Measurements from ENCODE around the gene TICAM2.
"Not testable (repeated sequence)": the region's sequence is repeated elsewhere in the genome, so short reads cannot be mapped to it uniquely, and the experiment has no call there.

Gene TICAM2, protein sequence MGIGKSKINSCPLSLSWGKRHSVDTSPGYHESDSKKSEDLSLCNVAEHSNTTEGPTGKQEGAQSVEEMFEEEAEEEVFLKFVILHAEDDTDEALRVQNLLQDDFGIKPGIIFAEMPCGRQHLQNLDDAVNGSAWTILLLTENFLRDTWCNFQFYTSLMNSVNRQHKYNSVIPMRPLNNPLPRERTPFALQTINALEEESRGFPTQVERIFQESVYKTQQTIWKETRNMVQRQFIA

DNA sequence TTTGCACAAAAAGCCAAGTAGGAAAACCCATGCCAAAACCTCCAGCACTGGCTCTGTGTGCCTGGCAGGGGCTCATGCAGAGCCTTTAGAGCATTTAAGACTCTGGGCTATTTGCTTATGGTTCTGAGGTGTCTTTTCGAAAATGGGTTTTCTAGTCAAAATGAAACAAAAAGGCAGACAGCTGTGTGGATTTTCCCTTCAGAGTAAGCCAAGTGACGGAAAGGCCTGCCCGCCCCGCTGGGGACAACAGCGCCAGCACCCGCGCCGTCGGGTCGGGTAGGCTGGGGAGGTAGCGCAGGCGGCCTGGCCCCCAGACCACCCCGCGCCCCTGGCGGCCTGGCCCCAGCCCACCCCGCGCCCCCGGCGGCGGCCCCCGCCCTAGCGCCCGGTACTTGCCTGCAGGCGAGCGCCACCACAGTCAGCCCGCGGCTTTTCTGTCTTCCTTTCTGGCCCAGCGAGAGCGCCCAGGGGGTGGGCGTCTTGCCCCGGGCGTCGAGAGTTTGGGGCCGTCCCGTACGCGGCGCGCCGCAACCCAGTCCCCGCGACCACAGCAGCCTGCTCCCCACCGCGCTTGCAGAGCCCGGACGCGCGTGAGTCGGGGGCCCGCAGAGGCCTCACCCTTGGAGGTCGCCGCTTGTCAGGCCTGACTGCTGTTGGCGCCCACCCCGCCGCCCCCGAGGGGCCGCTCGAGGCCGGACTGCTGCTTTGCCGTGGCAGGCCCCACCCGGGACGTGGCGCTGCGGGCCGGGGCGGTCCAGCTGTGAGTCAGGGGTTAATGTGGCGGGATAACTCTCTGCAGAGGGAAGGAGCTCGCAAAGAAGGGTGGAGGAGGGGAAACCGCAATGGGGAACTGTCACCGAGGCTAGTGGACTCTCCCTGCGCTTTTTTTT lies at the start of gene TICAM2:
TSS of gene TICAM2 (minus strand) at position 779 of the 890 bp plus-strand sequence. CDS start 21,223 bp downstream, outside the sequence.
- in situ Hi-C loops (cut with MboI; ENCODE audit: low sequenced_read_pairs): no loop called here

GRCh38 chr5:115649541-115649940 lies 47.3 kb upstream of the TICAM2 start:
- in situ Hi-C loops (cut with MboI; ENCODE audit: low sequenced_read_pairs): no loop called here

GRCh38 chr5:115648056-115648455 lies 45.8 kb upstream of the TICAM2 start:
- in situ Hi-C loops (cut with MboI; ENCODE audit: low sequenced_read_pairs): no loop called here

- in situ Hi-C loops (cut with MboI; ENCODE audit: low sequenced_read_pairs): not testable (repeated sequence)
Measured at GRCh38 chr5:115645386-115645785, 43.1 kb upstream of the TICAM2 start.

- in situ Hi-C loops (cut with MboI; ENCODE audit: low sequenced_read_pairs): no loop called here
Measured at GRCh38 chr5:115644046-115644445, 41.8 kb upstream of the TICAM2 start.

DNA sequence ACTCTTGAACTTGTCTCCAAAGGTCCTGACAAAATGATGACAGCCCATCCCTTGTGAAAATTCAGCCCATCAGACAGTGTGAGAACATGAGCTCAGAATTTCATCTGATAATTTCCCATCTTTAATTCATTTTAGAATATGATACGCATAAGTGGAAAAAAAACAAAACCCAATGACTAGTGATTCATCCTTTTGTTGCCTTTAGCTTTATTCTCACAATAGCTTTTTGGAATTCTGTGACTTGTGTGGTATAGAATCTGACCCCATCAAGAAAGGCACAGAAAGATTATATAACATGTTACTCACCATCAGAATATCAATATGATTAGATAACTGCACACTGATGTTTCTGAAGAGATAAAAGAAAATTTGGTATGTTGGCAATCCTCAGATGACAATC lies 39.7 kb upstream of the TICAM2 start:
- in situ Hi-C loops (cut with MboI; ENCODE audit: low sequenced_read_pairs): no loop called here

GRCh38 chr5:115640274-115640673 lies 38.0 kb upstream of the TICAM2 start:
- in situ Hi-C loops (cut with MboI; ENCODE audit: low sequenced_read_pairs): no loop called here

DNA sequence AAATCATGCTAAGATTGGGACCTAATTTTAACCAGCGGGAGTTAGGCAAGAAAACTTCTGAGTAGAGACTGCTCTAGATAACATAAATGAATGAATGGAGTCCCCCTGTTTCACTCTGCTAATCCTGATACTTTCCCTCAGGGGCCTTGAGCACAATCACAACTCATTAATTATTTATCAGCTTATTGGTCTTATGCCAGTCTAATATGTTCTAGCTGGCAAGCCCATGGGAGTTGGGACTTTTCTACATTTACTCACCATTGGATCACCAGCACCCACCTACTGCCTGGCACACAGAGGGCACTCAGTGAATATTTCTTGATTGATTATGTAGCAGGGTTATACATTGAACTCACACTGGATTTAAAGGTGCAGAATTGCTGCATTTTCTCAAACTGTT lies 37.1 kb upstream of the TICAM2 start:
- in situ Hi-C loops (cut with MboI; ENCODE audit: low sequenced_read_pairs): no loop called here

- in situ Hi-C loops (cut with MboI; ENCODE audit: low sequenced_read_pairs): no loop called here
Measured at GRCh38 chr5:115637507-115637906, 35.2 kb upstream of the TICAM2 start.

GRCh38 chr5:115636008-115636407 lies 33.7 kb upstream of the TICAM2 start:
- in situ Hi-C loops (cut with MboI; ENCODE audit: low sequenced_read_pairs): no loop called here

- in situ Hi-C loops (cut with MboI; ENCODE audit: low sequenced_read_pairs): no loop called here
Measured at GRCh38 chr5:115634343-115635132, 32.3 kb upstream of the TICAM2 start.

DNA sequence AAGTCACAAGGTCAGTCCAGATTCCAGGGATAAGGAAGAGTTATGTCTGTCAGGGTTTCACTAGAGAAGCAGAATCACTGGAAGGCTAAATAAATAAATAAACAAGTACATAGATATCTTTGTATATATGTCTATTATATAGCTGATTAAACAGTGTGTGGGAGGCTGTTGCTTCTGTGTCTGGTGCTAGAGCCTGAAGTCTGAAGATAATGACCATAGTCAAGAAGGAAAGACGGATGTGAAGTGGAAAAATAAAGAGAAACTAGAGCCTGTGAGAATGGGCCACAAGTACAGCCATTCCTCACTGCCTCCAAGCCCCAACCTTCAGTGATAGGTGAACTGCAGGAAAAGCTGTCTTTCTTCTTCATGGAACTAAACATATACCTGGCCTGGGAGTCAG lies 27.6 kb upstream of the TICAM2 start:
- in situ Hi-C loops (cut with MboI; ENCODE audit: low sequenced_read_pairs): no loop called here

DNA sequence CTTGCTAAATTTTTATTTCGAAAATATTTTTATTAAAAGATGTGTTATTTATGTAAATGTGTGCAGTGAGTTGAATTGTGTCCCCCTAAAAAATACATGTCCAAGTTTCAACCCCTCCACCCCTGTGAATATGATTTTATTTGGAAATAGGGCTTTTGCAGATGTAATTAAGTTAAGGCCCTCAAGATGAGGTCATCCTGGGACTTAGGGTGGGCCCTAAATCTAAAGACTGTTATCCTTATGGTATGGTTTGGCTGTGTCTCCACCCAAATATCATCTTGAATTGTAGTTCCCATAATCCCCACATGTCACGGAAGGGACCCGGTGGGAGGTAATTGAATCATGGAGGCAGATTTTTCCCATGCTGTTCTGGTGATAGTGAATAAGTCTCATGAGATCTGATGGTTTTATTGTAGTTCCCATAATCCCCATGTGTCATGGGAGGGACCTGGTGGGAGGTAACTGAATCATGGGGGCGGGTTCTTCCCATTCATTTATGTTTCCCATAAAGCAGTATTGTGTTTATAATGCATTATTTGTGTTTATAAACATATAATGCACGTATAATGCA lies 25.1 kb upstream of the TICAM2 start:
- in situ Hi-C loops (cut with MboI; ENCODE audit: low sequenced_read_pairs): no loop called here

DNA sequence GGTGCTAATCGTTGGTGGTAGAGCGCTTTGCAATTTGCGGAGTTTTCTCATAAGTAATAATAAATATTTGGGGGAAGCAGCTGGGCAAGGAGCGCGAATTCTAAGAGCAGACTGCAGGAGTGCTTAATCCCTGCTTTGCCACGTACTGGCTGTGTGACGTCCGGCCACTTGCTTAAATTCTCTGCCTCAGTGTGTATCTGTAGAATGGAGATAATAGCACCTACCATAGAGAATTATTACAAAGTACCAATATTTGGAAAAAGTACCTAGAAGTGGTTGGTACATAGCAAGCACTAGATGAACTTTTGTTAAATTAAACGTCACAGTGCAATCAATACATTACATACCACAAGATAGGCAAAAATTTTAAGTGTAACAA lies 24.2 kb upstream of the TICAM2 start:
- in situ Hi-C loops (cut with MboI; ENCODE audit: low sequenced_read_pairs): no loop called here

GRCh38 chr5:115625579-115626444 lies 23.5 kb upstream of the TICAM2 start, which contains the start of gene TMED7:
Gene TMED7 (minus strand): TSS chr5:115626036. CDS start chr5:115625792, 244 bp downstream.
- in situ Hi-C loops (cut with MboI; ENCODE audit: low sequenced_read_pairs): no loop called here

GRCh38 chr5:115624994-115625393 lies 22.7 kb upstream of the TICAM2 start:
- in situ Hi-C loops (cut with MboI; ENCODE audit: low sequenced_read_pairs): no loop called here

DNA sequence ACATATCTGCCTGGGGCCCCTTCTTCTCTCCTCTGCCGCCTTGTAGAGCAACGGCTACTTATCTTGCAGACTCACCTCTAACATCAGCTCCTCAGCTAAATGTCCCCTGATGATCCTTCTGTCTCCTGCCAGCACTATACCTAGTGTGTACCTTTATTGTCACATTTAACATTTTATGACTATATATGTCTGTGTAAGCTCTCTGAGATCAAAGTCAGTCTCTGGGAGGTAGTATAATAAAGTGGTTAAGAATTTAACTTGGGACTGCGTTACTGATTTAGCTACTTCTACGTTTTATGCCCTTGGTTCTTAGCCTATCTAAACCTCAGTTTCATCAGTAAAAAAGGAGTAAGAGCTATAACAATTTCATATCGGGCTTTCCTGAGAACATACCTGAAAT lies 21.4 kb upstream of the TICAM2 start:
- in situ Hi-C loops (cut with MboI; ENCODE audit: low sequenced_read_pairs): no loop called here

GRCh38 chr5:115621365-115621900 lies 19.2 kb upstream of the TICAM2 start:
- in situ Hi-C loops (cut with MboI; ENCODE audit: low sequenced_read_pairs): no loop called here

DNA sequence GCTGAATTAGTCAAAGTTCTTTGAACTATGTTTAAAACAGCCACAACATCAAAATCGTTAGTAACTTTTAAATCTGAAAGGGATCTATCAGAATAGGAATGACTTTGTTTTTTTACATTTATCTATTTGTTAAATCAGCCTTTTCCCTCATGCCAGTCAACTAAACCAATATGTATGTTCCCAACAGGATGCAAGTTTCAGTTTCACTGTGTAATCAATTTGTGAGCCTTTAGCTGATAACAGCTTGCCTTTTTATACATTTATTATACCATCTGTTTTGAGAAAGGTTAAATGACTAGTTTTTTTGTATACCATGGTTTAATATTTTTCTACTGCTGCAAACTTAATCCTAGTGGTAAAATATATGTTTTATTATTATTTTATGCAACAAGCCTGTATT lies 14.6 kb upstream of the TICAM2 start:
- in situ Hi-C loops (cut with MboI; ENCODE audit: low sequenced_read_pairs): no loop called here

DNA sequence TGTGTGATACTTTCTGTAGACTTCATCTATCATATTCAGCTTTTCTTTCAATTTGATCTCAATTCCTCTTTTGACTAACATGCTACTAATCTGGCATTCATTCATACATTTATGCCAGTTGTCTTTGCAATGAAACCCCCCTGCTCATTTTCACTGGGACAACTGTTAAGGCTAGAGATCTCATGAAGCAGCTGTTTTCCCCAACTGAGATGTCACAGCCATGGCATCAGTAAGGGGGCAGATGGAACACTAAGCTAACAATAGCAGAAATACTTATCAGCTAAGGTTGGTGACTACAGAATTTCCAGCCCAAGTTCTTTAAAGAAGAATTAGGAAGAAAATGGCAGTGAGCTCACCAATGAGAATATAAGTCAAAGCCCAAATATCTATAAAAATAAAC lies 14.2 kb upstream of the TICAM2 start:
- in situ Hi-C loops (cut with MboI; ENCODE audit: low sequenced_read_pairs): no loop called here

All from HL-60/S4 (cell line).